KG1 (cell line): ENCODE measurements around the gene GSX2.
"Not testable (repeated sequence)": the region's sequence is repeated elsewhere in the genome, so short reads cannot be mapped to it uniquely, and the experiment has no call there.

Source experiments
- DNase-seq: peaks from one replicate; lab custom pipeline; 2025; lab: John Stamatoyannopoulos, UW

The GSX2 gene

GRCh38 chr4:54103190-54103574 is 3.2 kb downstream of the GSX2 start:
- no peak for DNase-seq

GRCh38 chr4:54104907-54105306 is 4.9 kb downstream of the GSX2 start:
- DNase-seq: no peak

- DNase-seq: no peak
Observed at GRCh38 chr4:54107951-54108748, 8.2 kb downstream of the GSX2 start.

GRCh38 chr4:54109241-54110018 is 9.5 kb downstream of the GSX2 start:
- DNase-seq: no peak

GRCh38 chr4:54110019-54110416 is 10.1 kb downstream of the GSX2 start:
- no peak for DNase-seq

GRCh38 chr4:54113206-54113605 is 13.2 kb downstream of the GSX2 start:
- not testable (repeated sequence) for DNase-seq

- not testable (repeated sequence) for DNase-seq
Observed at GRCh38 chr4:54116246-54116645, 16.3 kb downstream of the GSX2 start.

- DNase-seq: no peak
Observed at GRCh38 chr4:54118850-54119589, 19.1 kb downstream of the GSX2 start.

GRCh38 chr4:54120518-54120917 is 20.6 kb downstream of the GSX2 start:
- no peak for DNase-seq

GRCh38 chr4:54127660-54128059 is 27.7 kb downstream of the GSX2 start:
- DNase-seq: no peak

- DNase-seq: not testable (repeated sequence)
Observed at GRCh38 chr4:54128694-54129093, 28.7 kb downstream of the GSX2 start.

- DNase-seq: no peak
Observed at GRCh38 chr4:54139332-54139731, 39.4 kb downstream of the GSX2 start.

- DNase-seq: no peak
Observed at GRCh38 chr4:54140287-54140686, 40.3 kb downstream of the GSX2 start.

- DNase-seq: no peak
Observed at GRCh38 chr4:54144199-54144598, 44.2 kb downstream of the GSX2 start.

GRCh38 chr4:54144661-54145171 is 44.8 kb downstream of the GSX2 start:
- no peak for DNase-seq

GRCh38 chr4:54146139-54146538 is 46.2 kb downstream of the GSX2 start:
- no peak for DNase-seq

GRCh38 chr4:54149323-54149722 is 49.4 kb downstream of the GSX2 start:
- no peak for DNase-seq
